HEK293 (cell line): ENCODE measurements around the gene TMC4.

Source experiments
- EGR2 ChIP-seq: fragments of 450-650 bp; formaldehyde crosslinking; IDR thresholded peaks from 2 replicates; pipeline ENCODE4 v1.5.1; 2016; ENCODE audit warnings: low read depth, missing biosample characterization, missing genetic modification characterization
- FEZF1 ChIP-seq: fragments of 450-650 bp; formaldehyde crosslinking; IDR thresholded peaks from 2 replicates; pipeline ENCODE4 v1.5.1; 2016; ENCODE audit warnings: missing biosample characterization, missing genetic modification characterization
- GLI4 ChIP-seq: fragments of 450-650 bp; formaldehyde crosslinking; IDR thresholded peaks from 2 replicates; pipeline ENCODE4 v1.5.1; 2016; ENCODE audit warnings: missing biosample characterization, missing genetic modification characterization
- IKZF3 ChIP-seq: fragments of 450-650 bp; IDR thresholded peaks from 2 replicates; pipeline ENCODE4 v1.5.0; 2018; ENCODE audit warnings: missing biosample characterization, mild to moderate bottlenecking, missing genetic modification characterization, moderate library complexity
- KLF1 ChIP-seq: fragments of 450-650 bp; formaldehyde crosslinking; IDR thresholded peaks from 2 replicates; pipeline ENCODE4 v1.5.1; 2016; ENCODE audit warnings: missing biosample characterization, missing genetic modification characterization
- KLF8 ChIP-seq: fragments of 450-650 bp; formaldehyde crosslinking; IDR thresholded peaks from 2 replicates; pipeline ENCODE4 v1.5.1; 2016; ENCODE audit warnings: missing biosample characterization, missing genetic modification characterization
- KLF9 ChIP-seq: fragments of 450-650 bp; formaldehyde crosslinking; IDR thresholded peaks from 2 replicates; pipeline ENCODE4 v1.5.1; 2016; ENCODE audit warnings: missing biosample characterization, missing genetic modification characterization, low read depth
- PRDM1 ChIP-seq: fragments of 450-650 bp; formaldehyde crosslinking; IDR thresholded peaks from 2 replicates; pipeline ENCODE4; 2016; ENCODE audit warnings: missing biosample characterization, missing genetic modification characterization
- ZEB2 ChIP-seq: fragments of 450-650 bp; formaldehyde crosslinking; IDR thresholded peaks from 2 replicates; pipeline ENCODE4 v1.5.1; 2016; ENCODE audit warnings: missing biosample characterization, missing genetic modification characterization
- ZFP69B ChIP-seq: fragments of 450-650 bp; formaldehyde crosslinking; IDR thresholded peaks from 2 replicates; pipeline ENCODE4 v1.5.1; 2016; ENCODE audit warnings: missing biosample characterization, missing genetic modification characterization
- ZNF184 ChIP-seq: fragments of 450-650 bp; IDR thresholded peaks from 2 replicates; pipeline ENCODE4 v1.5.1; 2018; ENCODE audit warnings: missing biosample characterization, mild to moderate bottlenecking, missing genetic modification characterization
- ZNF2 ChIP-seq: fragments of 450-650 bp; formaldehyde crosslinking; IDR thresholded peaks from 2 replicates; pipeline ENCODE4 v1.5.1; 2016; ENCODE audit warnings: missing biosample characterization, missing genetic modification characterization
- ZNF354C ChIP-seq: fragments of 450-650 bp; formaldehyde crosslinking; IDR thresholded peaks from 2 replicates; pipeline ENCODE4 v1.5.1; 2016; ENCODE audit warnings: missing biosample characterization, missing genetic modification characterization, low read depth, borderline replicate concordance
- ZNF366 ChIP-seq: fragments of 450-650 bp; formaldehyde crosslinking; conservative IDR thresholded peaks from 2 replicates; pipeline ENCODE4 v1.5.1; 2016; ENCODE audit warnings: missing biosample characterization, missing genetic modification characterization
- ZNF394 ChIP-seq: fragments of 450-650 bp; formaldehyde crosslinking; IDR thresholded peaks from 2 replicates; pipeline ENCODE4 v1.5.1; 2016; ENCODE audit warnings: missing biosample characterization, missing genetic modification characterization, mild to moderate bottlenecking, moderate library complexity, borderline replicate concordance
- ZNF426 ChIP-seq: fragments of 450-650 bp; formaldehyde crosslinking; IDR thresholded peaks from 2 replicates; pipeline ENCODE4 v1.5.1; 2017; ENCODE audit warnings: missing biosample characterization, missing genetic modification characterization, mild to moderate bottlenecking, inconsistent platforms, moderate library complexity
- ZNF555 ChIP-seq: fragments of 450-650 bp; formaldehyde crosslinking; conservative IDR thresholded peaks from 2 replicates; pipeline ENCODE4 v1.5.1; 2017; ENCODE audit warnings: missing biosample characterization, mild to moderate bottlenecking, missing genetic modification characterization, inconsistent platforms
- ZNF560 ChIP-seq: fragments of 450-650 bp; formaldehyde crosslinking; IDR thresholded peaks from 2 replicates; pipeline ENCODE4 v1.5.1; 2017; ENCODE audit warnings: missing biosample characterization, missing genetic modification characterization, borderline replicate concordance
- ZNF571 ChIP-seq: fragments of 450-650 bp; formaldehyde crosslinking; IDR thresholded peaks from 2 replicates; pipeline ENCODE4 v1.5.0; 2017; ENCODE audit warnings: missing biosample characterization, missing genetic modification characterization
- ZNF585B ChIP-seq: fragments of 450-650 bp; formaldehyde crosslinking; IDR thresholded peaks from 2 replicates; pipeline ENCODE4 v1.5.1; 2016; ENCODE audit warnings: missing biosample characterization, missing genetic modification characterization
- ZNF600 ChIP-seq: fragments of 450-650 bp; formaldehyde crosslinking; IDR thresholded peaks from 2 replicates; pipeline ENCODE4 v1.5.1; 2016; ENCODE audit warnings: missing biosample characterization, missing genetic modification characterization
- ZNF629 ChIP-seq: fragments of 450-650 bp; formaldehyde crosslinking; IDR thresholded peaks from 2 replicates; pipeline ENCODE4 v1.5.1; 2017; ENCODE audit warnings: missing biosample characterization, missing genetic modification characterization
- ZNF654 ChIP-seq: fragments of 450-650 bp; formaldehyde crosslinking; IDR thresholded peaks from 2 replicates; pipeline ENCODE4 v1.5.1; 2016; ENCODE audit warnings: low read depth, missing biosample characterization, missing genetic modification characterization
- ZNF670 ChIP-seq: fragments of 450-650 bp; formaldehyde crosslinking; IDR thresholded peaks from 2 replicates; pipeline ENCODE4 v1.5.1; 2016; ENCODE audit warnings: missing biosample characterization, missing genetic modification characterization, low read depth
- ZNF830 ChIP-seq: fragments of 450-650 bp; IDR thresholded peaks from 2 replicates; pipeline ENCODE4 v1.5.0; 2018; ENCODE audit warnings: missing biosample characterization, missing genetic modification characterization, low read depth, mild to moderate bottlenecking, moderate library complexity
- ZSCAN30 ChIP-seq: fragments of 450-650 bp; IDR thresholded peaks from 2 replicates; pipeline ENCODE4 v1.5.1; 2018; ENCODE audit warnings: missing biosample characterization, mild to moderate bottlenecking, missing genetic modification characterization, moderate library complexity
- TF ChIP-seq, protein P1 (sequence below): sonication (generic); formaldehyde crosslinking; IDR thresholded peaks from 2 replicates; pipeline ENCODE4 v1.8.1; 2022; ENCODE audit warnings: mild to moderate bottlenecking, moderate library complexity, missing genetic modification reagents
- TF ChIP-seq, protein P2 (sequence below): fragments of 450-650 bp; formaldehyde crosslinking; IDR thresholded peaks from 2 replicates; pipeline ENCODE4 v1.5.1; 2016; ENCODE audit warnings: missing biosample characterization, missing genetic modification characterization
- TF ChIP-seq, protein P3 (sequence below): fragments of 450-650 bp; formaldehyde crosslinking; IDR thresholded peaks from 2 replicates; pipeline ENCODE4 v1.5.1; 2016; ENCODE audit warnings: missing biosample characterization, missing genetic modification characterization, borderline replicate concordance
- TF ChIP-seq, protein P4 (sequence below): fragments of 450-650 bp; formaldehyde crosslinking; optimal IDR thresholded peaks from 2 replicates; pipeline ENCODE3; 2016; ENCODE audit warnings: missing biosample characterization, mild to moderate bottlenecking, missing genetic modification characterization
- TF ChIP-seq, protein P5 (sequence below): fragments of 450-650 bp; formaldehyde crosslinking; IDR thresholded peaks from 2 replicates; pipeline ENCODE4 v1.5.1; 2016; ENCODE audit warnings: missing biosample characterization, missing genetic modification characterization

Gene TMC4

DNA sequence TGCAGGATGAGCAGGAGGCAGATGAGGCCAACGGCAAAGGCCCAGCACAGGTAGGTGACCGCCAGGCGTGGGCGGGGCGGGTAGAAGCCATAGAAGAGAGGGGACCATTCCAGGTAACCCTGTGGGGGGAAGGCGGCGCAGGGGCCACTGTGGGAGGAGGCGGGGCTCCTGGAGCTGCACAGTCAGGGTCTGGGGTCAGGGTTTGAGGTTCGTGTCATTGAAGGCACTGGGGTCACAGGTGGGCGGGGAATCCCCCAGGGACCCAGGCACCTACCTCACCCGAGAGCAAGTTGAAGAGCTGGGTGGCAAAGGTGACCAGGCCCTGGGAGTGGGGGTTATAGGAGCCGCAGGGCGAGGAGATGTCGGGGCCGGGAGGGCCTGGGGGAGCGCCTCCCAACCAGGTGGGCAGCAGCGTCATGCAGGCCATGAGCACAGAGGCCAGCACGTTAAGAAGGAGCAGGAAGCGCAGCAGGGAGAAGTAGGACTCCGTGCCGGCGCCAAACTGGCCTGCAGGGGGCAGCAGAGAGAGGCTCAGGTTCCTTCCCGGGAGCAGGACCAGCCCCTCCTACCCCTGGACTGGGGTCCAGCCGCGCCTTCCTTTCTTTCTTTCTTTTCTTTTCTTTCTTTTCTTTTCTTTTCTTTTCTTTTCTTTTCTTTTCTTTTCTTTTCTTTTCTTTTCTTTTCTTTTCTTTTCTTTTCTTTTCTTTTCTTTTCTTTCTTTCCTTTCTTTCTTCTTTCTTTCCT, 4.6 kb downstream of the TMC4 start (continued):
- no peak for TF ChIP-seq IKZF3 (tag by site-specific recombination)
- 0 out of 2 replicates have a peak, but pooled peaks have one; percentile 45 for TF ChIP-seq ZSCAN30 (tag by site-specific recombination)
- TF ChIP-seq, protein P1, sequence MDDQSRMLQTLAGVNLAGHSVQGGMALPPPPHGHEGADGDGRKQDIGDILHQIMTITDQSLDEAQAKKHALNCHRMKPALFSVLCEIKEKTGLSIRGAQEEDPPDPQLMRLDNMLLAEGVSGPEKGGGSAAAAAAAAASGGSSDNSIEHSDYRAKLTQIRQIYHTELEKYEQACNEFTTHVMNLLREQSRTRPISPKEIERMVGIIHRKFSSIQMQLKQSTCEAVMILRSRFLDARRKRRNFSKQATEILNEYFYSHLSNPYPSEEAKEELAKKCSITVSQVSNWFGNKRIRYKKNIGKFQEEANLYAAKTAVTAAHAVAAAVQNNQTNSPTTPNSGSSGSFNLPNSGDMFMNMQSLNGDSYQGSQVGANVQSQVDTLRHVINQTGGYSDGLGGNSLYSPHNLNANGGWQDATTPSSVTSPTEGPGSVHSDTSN, result no peak
- TF ChIP-seq ZNF366 (tag by site-specific recombination), result peak; percentile 99
- TF ChIP-seq, protein P2, sequence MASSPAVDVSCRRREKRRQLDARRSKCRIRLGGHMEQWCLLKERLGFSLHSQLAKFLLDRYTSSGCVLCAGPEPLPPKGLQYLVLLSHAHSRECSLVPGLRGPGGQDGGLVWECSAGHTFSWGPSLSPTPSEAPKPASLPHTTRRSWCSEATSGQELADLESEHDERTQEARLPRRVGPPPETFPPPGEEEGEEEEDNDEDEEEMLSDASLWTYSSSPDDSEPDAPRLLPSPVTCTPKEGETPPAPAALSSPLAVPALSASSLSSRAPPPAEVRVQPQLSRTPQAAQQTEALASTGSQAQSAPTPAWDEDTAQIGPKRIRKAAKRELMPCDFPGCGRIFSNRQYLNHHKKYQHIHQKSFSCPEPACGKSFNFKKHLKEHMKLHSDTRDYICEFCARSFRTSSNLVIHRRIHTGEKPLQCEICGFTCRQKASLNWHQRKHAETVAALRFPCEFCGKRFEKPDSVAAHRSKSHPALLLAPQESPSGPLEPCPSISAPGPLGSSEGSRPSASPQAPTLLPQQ (tag by site-specific recombination), result peak; percentile 28; the same call in 1 of the 2 replicates
- TF ChIP-seq, protein P3, sequence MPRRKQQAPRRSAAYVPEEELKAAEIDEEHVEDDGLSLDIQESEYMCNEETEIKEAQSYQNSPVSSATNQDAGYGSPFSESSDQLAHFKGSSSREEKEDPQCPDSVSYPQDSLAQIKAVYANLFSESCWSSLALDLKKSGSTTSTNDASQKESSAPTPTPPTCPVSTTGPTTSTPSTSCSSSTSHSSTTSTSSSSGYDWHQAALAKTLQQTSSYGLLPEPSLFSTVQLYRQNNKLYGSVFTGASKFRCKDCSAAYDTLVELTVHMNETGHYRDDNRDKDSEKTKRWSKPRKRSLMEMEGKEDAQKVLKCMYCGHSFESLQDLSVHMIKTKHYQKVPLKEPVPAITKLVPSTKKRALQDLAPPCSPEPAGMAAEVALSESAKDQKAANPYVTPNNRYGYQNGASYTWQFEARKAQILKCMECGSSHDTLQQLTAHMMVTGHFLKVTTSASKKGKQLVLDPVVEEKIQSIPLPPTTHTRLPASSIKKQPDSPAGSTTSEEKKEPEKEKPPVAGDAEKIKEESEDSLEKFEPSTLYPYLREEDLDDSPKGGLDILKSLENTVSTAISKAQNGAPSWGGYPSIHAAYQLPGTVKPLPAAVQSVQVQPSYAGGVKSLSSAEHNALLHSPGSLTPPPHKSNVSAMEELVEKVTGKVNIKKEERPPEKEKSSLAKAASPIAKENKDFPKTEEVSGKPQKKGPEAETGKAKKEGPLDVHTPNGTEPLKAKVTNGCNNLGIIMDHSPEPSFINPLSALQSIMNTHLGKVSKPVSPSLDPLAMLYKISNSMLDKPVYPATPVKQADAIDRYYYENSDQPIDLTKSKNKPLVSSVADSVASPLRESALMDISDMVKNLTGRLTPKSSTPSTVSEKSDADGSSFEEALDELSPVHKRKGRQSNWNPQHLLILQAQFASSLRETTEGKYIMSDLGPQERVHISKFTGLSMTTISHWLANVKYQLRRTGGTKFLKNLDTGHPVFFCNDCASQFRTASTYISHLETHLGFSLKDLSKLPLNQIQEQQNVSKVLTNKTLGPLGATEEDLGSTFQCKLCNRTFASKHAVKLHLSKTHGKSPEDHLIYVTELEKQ (tag by site-specific recombination), result no peak
- 0 out of 2 replicates have a peak, but pooled peaks have one; percentile 36 for TF ChIP-seq ZNF600 (tag by site-specific recombination)
- TF ChIP-seq GLI4 (tag by site-specific recombination), result no peak
- peak; percentile 89 for TF ChIP-seq PRDM1 (tag by site-specific recombination)
- peak; percentile 57; the same call in 1 of the 2 replicates for TF ChIP-seq EGR2 (tag by site-specific recombination)
- peak; percentile 47 for TF ChIP-seq ZNF654 (tag by site-specific recombination)
- TF ChIP-seq ZNF585B (tag by site-specific recombination), result no peak
- peak; percentile 41; the same call in 1 of the 2 replicates for TF ChIP-seq KLF1 (tag by site-specific recombination)
- no peak for TF ChIP-seq FEZF1
- TF ChIP-seq ZEB2, result peak; percentile 53
- TF ChIP-seq ZNF184 (tag by site-specific recombination), result no peak
- peak; percentile 35; the same call in 1 of the 2 replicates for TF ChIP-seq KLF8 (tag by site-specific recombination)
- TF ChIP-seq, protein P4, sequence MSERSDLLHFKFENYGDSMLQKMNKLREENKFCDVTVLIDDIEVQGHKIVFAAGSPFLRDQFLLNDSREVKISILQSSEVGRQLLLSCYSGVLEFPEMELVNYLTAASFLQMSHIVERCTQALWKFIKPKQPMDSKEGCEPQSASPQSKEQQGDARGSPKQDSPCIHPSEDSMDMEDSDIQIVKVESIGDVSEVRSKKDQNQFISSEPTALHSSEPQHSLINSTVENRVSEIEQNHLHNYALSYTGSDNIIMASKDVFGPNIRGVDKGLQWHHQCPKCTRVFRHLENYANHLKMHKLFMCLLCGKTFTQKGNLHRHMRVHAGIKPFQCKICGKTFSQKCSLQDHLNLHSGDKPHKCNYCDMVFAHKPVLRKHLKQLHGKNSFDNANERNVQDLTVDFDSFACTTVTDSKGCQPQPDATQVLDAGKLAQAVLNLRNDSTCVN (tag by site-specific recombination), result no peak
- no peak for TF ChIP-seq ZNF571 (tag by site-specific recombination)
- TF ChIP-seq ZNF394 (tag by site-specific recombination), result no peak
- TF ChIP-seq ZNF560 (tag by site-specific recombination), result no peak
- TF ChIP-seq ZNF555, result no peak
- no peak for TF ChIP-seq ZNF830 (tag by site-specific recombination)
- TF ChIP-seq ZFP69B (tag by site-specific recombination), result 0 out of 2 replicates have a peak, but pooled peaks have one; percentile 40
- peak; percentile 71; the same call in 1 of the 2 replicates for TF ChIP-seq KLF9
- no peak for TF ChIP-seq ZNF426
- TF ChIP-seq ZNF354C (tag by site-specific recombination), result no peak
- TF ChIP-seq, protein P5, sequence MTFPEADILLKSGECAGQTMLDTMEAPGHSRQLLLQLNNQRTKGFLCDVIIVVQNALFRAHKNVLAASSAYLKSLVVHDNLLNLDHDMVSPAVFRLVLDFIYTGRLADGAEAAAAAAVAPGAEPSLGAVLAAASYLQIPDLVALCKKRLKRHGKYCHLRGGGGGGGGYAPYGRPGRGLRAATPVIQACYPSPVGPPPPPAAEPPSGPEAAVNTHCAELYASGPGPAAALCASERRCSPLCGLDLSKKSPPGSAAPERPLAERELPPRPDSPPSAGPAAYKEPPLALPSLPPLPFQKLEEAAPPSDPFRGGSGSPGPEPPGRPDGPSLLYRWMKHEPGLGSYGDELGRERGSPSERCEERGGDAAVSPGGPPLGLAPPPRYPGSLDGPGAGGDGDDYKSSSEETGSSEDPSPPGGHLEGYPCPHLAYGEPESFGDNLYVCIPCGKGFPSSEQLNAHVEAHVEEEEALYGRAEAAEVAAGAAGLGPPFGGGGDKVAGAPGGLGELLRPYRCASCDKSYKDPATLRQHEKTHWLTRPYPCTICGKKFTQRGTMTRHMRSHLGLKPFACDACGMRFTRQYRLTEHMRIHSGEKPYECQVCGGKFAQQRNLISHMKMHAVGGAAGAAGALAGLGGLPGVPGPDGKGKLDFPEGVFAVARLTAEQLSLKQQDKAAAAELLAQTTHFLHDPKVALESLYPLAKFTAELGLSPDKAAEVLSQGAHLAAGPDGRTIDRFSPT (tag by site-specific recombination), result peak; percentile 35; the same call in 1 of the 2 replicates
- TF ChIP-seq ZNF629, result 0 out of 2 replicates have a peak, but pooled peaks have one; percentile 17
- no peak for TF ChIP-seq ZNF670 (tag by site-specific recombination)
- TF ChIP-seq ZNF2 (tag by site-specific recombination), result peak; percentile 40; the same call in 1 of the 2 replicates
